ENCODE results near the gene TSHZ3.

Gene TSHZ3

DNA sequence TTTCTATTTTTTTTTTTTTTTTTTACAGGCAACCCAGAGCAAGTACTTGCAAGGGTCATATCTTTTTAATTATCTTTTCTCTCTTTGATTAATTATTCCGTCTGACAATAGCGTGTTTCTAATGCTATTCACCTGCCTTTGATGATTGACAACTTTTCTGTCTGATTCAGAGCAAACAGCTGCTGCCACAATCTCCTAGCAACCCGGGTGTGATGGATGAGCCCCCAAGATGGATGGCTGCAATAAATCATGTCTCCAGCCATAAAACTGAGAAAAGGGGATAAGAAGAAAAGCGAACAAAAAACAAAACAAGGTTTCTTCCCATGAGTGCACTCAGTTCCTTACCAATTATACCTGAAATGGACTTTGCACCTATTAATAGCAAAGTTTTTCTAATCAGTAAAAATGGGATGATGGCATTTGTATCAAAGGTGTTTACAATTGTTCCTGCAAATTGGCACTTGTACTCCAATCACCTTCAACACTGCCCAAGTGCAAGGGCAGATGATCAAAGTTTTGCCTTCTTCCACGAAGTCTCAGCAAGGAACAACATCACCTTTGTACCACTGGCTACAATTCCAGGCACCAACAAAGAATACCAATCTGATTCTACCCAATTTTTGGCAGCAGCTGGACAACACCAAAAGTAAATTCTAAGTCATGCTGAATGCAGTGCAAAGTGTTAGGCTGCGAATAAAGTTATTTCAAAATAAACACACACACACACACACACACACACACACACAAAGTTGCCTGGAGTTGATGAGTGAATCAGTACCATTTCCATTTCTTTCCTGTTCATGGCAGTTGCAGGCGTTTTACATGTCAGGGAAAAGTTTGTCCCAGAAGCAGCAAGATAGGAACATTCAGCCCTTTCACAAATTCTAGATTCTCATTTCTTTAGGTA lies 12.0 kb downstream of the TSHZ3 start:
- no peak for DNase-seq (ENCODE audit: low read depth, low spot score)

DNA sequence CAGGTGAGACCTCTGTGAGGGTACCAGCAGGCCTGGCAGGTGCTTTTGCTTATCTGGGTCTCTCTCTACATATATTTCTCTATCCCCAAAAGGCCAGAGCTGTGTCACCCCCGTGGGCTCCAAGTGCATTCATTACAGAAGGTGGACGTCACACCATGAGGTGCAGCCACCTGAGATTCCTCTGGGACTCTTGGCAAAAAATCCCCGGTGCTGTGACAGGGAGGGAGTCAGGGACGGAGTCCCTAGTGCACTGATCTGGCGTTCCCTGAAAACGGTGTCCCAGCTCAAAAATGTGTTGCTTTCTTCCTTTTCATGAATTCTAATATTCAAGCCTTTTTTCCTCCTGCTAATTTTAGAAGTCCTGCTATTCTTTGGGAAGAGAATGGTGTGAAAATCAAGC lies 13.5 kb downstream of the TSHZ3 start:
- no peak for DNase-seq (ENCODE audit: low read depth, low spot score)

DNA sequence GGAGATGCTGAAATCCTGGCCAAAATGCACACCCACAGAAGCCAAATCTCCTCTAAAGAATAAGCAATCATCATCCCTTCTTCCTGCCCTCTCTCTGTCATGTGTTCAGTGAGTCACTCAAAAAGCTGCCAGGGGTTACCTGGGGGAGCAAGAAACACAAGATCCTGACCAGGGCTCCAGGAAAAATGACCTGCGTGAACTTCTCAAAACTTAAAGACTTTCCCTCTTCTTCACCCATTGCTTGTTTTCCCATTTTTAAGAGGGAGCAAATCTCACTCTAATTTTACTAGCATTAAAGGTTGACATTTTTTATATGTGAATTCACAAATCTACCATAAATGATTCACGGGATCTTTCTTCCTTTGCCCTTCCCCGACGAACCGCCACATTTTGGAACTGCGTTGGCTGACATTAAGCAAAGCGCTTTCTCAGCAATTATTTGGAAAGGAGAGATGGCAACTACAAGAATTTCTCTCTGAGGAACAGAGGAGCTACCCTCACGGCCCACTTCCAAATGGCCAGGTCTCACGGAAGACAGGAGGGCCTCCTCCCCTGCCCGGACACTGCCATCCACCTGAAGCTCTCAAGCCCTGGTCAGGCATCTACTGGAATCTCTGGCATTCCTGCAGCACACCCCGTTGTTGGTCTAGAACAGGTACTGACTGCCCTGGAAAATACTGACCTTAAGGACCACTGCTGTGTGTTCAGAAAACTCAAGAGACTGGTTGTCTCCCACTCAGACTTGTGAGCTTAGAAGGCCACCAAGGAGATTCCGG lies 14.2 kb downstream of the TSHZ3 start:
- no peak for DNase-seq (ENCODE audit: low read depth, low spot score)

DNA sequence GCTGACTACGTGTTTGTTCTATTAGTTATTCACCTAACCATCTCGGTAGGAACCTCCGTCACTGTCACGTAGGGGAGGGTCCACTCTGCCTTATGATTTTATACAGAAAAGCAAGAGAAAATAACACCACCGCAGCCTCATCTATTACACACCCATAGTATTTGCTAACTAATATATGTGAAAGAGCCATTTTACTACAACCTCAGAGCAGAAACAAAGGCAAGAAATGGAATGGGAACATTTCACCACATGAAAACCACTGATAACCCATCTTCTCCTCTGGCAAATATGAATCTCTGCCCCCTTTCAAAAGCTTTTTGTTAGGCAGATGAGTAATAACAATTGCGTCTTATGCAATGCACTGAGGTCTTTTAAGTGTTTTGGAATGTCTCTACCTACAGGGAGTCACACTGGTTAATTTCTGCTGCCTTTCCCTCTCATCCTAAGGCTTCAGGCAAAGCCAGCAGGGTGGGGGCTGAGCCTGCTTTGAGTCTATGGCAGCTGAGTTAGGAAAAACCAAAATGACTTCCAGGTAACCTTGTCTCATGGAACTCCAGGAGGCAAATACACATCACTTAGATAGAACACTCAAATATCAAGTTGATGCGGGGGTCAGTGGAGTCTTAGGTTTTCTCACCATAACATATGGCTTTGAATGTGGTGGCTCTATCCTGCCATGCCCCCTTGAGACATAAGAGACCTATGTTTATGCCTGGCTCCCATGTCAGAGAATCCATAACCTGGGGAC lies 15.0 kb downstream of the TSHZ3 start:
- DNase-seq (ENCODE audit: low read depth, low spot score), result no peak

DNA sequence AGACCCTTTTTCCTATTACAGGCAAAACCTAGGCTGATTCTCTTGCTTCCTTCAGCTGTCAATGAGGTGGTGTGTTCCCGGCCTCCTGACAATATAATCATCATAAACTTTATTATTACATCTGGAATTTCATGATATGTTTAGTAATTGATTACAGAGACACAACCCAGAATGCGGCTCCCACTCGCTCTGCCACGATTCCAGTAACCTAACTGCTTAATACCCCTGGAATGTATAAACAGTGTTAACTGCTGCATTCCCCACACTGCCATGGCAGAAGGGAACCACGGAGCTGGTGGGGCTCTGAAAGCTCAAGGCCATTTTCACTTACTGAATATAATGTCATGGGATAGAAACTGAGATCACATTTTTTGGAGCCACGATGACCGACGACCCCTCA lies 17.1 kb downstream of the TSHZ3 start:
- DNase-seq (ENCODE audit: low read depth, low spot score), result no peak

DNA sequence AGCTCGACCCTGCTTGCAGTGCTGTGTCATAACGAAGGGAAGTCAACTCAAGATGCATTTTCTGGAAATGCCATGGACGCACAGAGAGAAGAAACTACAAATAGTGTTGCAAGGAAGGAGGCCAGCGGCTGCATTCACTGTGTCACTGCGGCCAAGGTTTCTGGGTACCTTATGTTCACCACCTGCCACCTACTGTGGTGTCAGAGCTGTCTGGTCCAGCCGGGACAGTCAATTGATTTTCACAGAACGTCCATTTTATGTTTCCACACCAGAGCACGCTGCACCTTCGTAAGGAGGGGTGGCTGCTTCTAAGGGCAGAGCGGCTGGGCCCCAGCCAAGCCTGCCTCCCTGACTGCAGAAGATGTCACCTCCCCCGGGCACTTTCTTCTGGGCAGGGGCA lies 17.7 kb downstream of the TSHZ3 start:
- DNase-seq (ENCODE audit: low read depth, low spot score), result no peak

DNA sequence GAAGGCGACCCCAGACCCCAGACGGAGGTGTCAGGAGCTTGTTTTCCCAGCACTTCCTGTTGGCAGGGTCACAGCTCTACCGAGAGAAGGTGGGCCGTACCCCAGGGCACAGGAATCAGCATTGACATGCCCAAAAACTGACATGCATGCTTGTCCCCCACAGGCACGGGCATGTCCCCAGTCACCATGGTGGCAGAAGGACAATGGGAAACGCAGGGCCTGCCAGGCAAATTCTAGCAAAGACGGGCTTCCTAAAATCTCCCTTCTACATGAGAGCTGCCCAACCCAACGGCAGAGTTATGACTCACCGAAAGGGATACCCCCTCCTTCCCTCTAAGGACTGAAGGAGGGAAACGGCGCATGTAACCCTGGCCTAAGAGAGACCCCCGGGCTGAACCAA lies 18.5 kb downstream of the TSHZ3 start:
- DNase-seq (ENCODE audit: low read depth, low spot score), result no peak

DNA sequence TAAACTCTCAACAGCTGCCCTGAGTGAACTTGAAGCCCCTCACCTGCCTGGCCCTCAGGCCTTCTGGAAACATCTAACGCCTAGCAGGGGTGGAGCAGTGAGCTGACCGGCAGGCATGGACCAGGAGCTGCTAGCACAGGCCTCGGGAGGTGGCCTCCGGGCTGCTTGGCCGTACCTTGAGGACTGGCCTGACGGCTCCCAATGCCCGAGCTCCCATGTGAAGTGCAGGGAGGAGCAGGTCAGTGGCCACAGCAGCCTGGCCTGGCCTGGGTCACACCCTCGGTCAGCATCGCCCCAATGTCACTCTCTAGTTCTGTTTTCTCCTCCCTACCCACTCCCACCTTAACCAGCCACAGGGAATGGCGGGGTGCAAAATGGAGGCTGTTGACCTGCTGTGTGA lies 19.0 kb downstream of the TSHZ3 start:
- no peak for DNase-seq (ENCODE audit: low read depth, low spot score)

DNA sequence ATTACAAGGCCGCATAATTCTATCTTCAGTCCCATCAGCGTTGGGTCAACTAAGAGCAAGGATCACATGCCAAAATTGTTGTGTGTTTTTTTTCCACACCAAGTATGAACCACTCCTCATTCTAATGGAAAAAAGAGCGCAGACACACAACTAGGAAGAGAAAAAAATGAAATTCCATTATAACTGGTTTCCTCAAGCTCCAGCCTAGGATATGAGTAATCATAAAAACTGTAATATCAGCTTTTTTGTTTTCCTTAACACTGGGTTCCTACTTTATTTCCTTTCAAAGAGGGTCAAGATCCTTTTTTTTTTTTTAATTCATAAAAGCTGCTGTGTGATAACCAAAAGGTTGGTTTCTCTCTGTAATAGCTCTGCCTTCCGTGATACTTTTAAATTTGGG lies 19.4 kb downstream of the TSHZ3 start:
- DNase-seq (ENCODE audit: low read depth, low spot score), result no peak

DNA sequence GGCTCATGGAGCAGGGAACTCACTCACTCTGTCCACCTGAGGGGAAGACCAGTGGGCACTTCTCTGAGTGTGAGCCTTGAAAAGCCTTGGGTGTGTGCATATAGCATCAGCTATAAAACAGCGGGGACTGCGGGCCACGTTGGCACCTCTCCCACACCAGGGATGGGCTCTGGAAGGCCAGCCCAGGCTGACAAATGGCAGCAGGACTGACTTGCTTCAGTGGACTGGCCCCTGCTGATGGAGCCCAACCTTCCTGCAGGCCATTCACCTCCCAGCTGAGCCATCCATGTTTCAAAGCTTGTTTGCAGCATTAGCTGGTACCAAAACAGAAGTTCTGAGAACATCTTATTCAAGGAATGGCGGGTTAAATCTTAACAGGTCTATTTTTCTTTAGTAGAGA lies 21.0 kb downstream of the TSHZ3 start:
- DNase-seq (ENCODE audit: low read depth, low spot score), result no peak

DNA sequence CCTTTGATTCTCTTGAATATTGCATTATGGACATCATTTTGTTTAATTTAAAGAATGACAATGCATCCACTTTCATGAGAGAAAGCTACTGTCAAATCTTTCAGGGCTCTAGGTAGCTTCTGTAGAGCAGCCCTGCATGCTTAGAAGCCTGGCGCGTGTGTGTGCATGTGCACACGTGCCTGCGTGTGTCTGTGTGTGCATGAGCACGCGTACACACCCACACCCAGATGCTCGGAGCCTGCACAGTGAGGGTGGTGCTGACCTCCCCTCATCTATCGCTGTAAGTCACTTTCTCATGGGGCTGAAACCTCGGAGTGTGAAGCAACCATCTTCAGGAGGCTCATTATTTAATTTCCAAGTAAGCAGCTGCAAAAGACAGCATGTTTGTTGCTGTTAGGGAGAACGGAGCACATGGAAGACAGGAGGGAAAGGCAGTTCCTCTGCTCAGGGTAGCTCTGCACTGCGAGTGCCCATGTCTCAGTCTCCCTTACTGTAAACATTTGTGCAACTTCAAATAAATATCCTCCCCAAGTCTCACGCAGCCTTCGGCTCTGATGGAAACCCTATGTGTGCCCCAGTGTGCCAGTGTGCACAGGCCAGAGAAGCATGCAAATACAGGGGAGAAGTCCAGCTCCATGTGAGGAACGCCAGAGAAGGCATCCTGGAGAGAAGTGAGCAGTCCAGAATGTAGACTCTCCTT lies 22.8 kb downstream of the TSHZ3 start:
- DNase-seq (ENCODE audit: low read depth, low spot score), result no peak

DNA sequence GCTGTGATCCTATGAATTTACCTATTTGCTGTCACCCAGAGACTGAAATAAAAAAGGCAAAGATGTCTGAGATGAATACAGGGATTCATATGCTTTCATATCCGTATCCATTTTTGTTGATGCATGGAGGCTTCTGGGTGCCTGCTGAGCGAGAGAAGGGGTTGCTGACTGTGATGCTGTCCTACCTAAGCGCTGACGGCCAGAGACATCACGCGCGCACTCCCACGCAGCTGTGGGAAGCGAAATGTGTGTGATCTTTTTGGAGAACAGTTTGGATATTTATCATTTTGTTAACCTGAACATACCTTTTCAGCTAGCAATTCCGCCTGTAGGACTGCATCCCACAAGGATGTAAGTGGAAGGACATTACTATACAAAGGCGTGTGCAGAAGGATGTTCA lies 23.9 kb downstream of the TSHZ3 start:
- no peak for DNase-seq (ENCODE audit: low read depth, low spot score)

DNA sequence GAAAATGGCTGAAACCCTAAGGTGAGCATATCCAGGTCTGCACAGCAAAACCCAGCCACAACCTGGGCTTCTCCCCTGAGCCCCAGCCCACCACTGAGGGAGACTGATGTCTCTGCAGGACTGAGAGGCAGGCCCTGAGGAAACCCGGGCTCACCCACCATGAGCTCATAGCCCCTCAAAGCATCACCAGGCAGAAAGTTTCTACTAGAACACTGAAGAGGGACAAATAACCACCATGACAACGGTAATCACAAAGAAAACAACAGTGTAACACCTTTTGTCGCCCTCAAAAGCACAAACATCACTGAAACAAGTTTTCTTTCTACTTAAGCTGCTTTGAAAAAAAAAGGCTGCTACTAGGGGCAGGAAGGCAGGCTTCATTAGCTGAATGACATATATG lies 29.8 kb downstream of the TSHZ3 start:
- no peak for DNase-seq (ENCODE audit: low read depth, low spot score)

DNA sequence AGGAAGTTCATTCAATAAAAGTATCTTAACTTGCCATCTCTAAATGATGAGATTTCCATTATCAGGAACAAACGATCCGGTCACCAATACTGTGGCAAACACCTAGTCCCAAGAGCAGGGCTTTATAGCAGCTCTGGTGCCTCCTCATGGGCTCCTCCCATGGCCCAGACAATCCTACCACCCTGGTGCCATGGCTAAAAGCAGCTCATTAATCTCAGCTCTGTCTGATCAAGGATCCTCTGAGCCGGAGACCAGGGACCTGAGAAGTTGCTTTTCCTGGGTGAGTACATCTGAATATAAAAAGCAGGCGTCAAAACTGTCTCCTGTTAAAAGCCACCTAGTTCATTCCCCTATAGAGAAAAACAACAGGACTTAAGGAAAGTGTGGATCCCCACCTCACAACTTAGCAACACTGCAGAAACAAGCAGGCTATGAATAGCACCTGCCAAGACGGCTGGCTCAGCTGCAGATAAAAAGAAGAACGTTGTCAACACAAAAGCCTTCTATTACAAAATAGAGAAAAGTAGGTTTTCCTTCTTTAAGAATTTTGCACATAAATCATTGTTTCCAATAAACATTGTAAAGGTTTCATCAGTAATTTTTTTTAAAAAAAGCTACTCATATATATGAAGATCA lies 30.3 kb downstream of the TSHZ3 start:
- no peak for DNase-seq (ENCODE audit: low read depth, low spot score)

DNA sequence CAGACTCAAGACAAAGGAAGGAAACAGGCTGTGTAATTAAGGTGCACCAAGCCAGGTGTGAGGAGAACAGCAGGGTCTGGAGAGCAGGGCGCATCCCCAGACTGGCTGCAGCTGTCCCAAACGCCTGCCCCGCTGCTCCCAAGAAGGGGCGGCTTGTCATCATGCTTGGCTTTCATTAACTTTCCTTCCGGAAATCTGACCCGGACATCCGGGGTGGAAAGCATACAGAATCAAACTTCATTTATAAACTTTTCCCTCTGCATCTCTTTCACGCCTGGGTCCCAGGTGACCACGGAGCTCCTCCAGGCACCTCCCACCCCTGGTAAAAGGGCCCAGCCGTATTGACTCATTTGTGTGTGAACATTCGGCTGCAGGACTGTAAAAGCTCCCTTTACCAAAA lies 31.7 kb downstream of the TSHZ3 start:
- DNase-seq (ENCODE audit: low read depth, low spot score), result no peak

DNA sequence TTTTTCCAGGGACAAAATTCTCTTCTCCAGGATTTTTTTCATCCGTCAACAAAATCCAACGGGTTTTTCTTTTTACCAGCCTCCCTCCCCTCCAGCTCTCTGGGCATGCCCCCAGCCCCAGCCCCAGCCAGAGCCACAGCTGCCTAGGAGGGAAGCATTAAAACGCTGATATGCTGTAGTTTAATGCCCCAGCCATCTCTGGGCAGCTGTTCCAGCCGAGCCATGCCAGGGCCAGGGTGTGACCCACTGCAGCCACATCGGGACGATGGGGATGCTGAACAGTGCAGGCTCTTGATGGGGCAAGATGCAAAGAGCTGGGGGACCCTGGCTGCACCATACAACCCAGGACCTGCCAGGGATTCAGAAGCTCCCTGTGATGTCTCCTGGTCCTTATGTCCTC lies 32.1 kb downstream of the TSHZ3 start:
- no peak for DNase-seq (ENCODE audit: low read depth, low spot score)

DNA sequence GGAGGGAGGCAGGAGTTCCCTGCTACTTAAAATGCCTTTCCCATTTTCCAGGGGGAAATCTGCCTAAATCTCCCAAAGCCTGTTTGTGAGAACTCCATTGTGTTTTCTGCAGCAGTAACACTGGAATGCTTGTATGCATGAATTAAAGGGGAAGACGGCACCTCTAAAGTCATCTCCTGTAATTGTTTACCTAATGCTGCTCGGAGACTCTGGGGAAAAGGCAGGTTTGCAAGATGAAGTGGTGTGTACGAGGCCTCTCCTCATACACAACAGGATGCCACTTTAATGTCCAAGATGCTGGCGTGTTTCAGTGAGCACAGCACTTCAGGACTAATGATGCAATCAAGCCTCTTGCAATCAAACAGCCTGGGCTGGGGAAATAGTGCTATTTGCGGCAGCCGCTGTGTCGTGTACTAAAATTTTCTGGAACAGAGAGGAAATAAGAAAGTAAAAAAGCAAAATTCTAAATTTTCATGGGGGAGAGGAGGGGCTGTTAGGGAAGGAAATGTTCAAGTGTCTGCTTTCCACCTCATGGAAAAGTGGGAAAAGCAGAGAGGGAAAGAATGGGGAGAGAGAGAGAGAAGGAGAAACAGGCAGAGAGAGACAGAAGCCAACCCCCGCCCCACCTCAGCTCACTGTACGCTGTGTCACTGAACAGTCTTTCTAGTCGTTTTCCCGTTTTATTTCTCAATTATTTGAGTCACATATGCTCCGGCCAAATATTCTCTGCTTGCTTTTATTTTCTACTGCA lies 32.9 kb downstream of the TSHZ3 start:
- no peak for DNase-seq (ENCODE audit: low read depth, low spot score)

DNA sequence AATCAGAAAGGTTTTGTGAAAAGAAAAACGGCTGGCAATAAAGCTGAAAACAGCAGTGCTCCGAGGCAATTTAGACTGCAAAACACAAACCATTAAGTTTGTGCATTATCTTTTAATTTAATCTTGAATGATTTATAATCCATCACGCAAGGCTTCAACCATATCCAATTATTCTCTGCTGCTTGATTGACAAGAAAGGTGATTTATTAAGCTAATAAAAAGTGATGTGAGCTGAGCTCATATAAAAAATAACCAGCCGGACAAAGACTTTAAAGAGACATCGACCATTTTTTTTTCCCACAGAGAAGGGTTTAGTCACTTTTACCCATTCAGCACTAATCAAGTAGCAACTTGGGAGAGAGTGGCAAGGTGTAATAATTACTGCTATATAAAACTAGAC lies 33.6 kb downstream of the TSHZ3 start:
- no peak for DNase-seq (ENCODE audit: low read depth, low spot score)

DNA sequence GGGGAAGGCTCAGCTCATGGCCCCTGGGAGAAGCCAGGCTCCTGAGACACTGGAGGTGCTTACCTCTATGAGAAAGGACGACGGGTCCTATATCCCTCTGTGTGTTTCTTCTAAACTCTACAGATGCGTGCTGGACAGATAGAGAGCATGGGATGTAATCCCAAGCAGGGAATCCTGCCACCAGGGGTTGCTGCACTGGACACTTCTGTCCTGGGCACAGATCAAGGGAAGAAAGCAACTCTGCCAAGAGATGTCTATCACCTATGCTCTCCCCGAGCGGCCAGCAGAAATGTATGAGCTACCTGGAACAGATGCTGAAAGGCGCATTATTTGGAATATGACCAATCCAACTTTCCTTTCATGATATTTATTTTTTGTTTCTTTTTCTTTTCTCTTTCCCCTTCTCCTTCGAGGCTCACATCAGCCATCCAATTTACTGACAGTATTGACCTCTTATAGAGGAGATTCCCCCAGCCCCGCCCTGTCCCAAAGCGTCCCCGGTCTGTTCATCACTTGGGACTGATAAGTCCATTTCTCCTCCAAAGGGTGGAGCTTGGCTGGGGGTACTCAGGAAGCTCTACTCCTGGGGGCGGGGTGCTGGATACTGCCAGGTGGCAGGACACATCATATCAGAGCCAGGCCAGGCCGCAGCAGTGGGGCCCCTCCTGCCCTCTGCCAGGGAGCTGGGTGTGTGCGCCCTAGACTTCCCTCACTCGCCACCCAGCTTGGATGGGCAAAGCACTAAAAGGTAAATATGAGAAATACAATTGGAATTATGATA lies 34.2 kb downstream of the TSHZ3 start:
- DNase-seq (ENCODE audit: low read depth, low spot score), result no peak

DNA sequence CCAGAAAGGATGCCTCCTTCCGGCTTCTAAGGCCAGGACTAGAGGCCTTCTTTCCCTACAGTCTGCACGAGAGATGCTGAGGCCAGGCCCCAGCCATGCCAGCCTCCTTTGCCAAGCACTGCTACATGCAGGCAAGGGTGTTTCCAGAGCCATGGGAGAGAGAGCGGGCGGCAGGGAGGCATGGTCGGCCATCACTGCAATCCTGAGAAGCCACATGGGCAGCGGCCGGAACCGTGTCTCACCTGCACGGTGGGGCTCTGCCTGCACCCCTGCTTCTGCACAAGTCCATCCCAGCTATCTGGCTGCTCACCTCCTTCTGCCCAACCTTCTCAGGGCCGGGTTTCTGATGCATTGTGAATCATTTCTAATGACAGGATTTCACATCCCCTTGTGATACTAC lies 35.1 kb downstream of the TSHZ3 start:
- DNase-seq (ENCODE audit: low read depth, low spot score), result no peak
